ENCODE results near the gene SLC28A1. TPM values are rescaled to one million over a fixed set of nuclear protein-coding genes. Genes with fewer than 3 reads are reported as not detected.

SLC28A1 gene
- total RNA-seq, 1 experiment from 2014 or later: not detected

GRCh38 chr15:84961707-84962106, 77.2 kb downstream of the SLC28A1 start:
- intact Hi-C loops (cut with micrococcal nuclease; ENCODE audit: unreplicated experiment): no loop called here
- no peak for ATAC-seq
- Histone ChIP-seq H3K9me3 (ENCODE audit: control insufficient read depth, insufficient read depth, low read depth, low read length) (no peaks in the 10 kb centered on the region), H3K4me1 (ENCODE audit: control insufficient read depth, insufficient read depth, low read length) (no peaks in the 10 kb centered on the region), H3K4me3 (ENCODE audit: low read depth in 2 of 2, low read length in 2 of 2) (no peak overlapping the region), H3K27me3 (ENCODE audit: control insufficient read depth, insufficient read depth, low read length) (no peaks in the 10 kb centered on the region), H3K36me3 (ENCODE audit: control insufficient read depth, insufficient read depth, low read length) (no peaks in the 10 kb centered on the region), H3K27ac (ENCODE audit: low read length) (no peak overlapping the region)
- BruUV-seq (replicated peaks): no TSS peak
- ChIA-PET CTCF (no interaction called here), POLR2A (no interaction called here)
- in situ Hi-C loops (cut with HindIII; ENCODE audit: low pct_unique_long_range_greater_than_20kb, low sequenced_read_pairs): no loop called here
- no peak for TF ChIP-seq SIN3A (IDR thresholded peaks at IDR 0.05; ENCODE audit: borderline replicate concordance, insufficient read depth, low read depth, low read length)
- TF ChIP-seq TCF7L2 (IDR thresholded peaks at IDR 0.05; ENCODE audit: low read depth, low read length): no peak
- no peak for TF ChIP-seq CTCF (IDR thresholded peaks at IDR 0.05)
- TF ChIP-seq REST (IDR thresholded peaks at IDR 0.05; ENCODE audit: insufficient read depth in 1 of 2, low read depth in 2 of 2, low read length in 1 of 2): no peak
- no peak for TF ChIP-seq POLR2AphosphoS5 (IDR thresholded peaks at IDR 0.05; ENCODE audit: low read depth, low read length)
- no peak for DNase-seq (ENCODE audit: low read depth, low spot score)

GRCh38 chr15:84962955-84963354, 78.5 kb downstream of the SLC28A1 start:
- no peak overlapping the region for H3K27ac ChIP-seq (ENCODE audit: low read length)
- H3K4me3 ChIP-seq (ENCODE audit: low read depth in 2 of 2, low read length in 2 of 2): no peak overlapping the region
- ChIA-PET CTCF (no interaction called here), POLR2A (no interaction called here)
- no peaks in the 10 kb centered on the region for H3K4me1 ChIP-seq (ENCODE audit: control insufficient read depth, insufficient read depth, low read length)
- no peak for TF ChIP-seq CTCF (IDR thresholded peaks at IDR 0.05)
- TF ChIP-seq POLR2AphosphoS5 (IDR thresholded peaks at IDR 0.05; ENCODE audit: low read depth, low read length): no peak
- no peak for TF ChIP-seq TCF7L2 (IDR thresholded peaks at IDR 0.05; ENCODE audit: low read depth, low read length)
- no peak for TF ChIP-seq SIN3A (IDR thresholded peaks at IDR 0.05; ENCODE audit: borderline replicate concordance, insufficient read depth, low read depth, low read length)
- TF ChIP-seq REST (IDR thresholded peaks at IDR 0.05; ENCODE audit: insufficient read depth in 1 of 2, low read depth in 2 of 2, low read length in 1 of 2): no peak
- BruUV-seq (replicated peaks): no TSS peak
- in situ Hi-C loops (cut with HindIII; ENCODE audit: low pct_unique_long_range_greater_than_20kb, low sequenced_read_pairs) (no loop called here), intact Hi-C loops (cut with micrococcal nuclease; ENCODE audit: unreplicated experiment) (no loop called here)
- DNase-seq (ENCODE audit: low read depth, low spot score): no peak
- H3K36me3 ChIP-seq (ENCODE audit: control insufficient read depth, insufficient read depth, low read length): no peaks in the 10 kb centered on the region
- no peaks in the 10 kb centered on the region for H3K27me3 ChIP-seq (ENCODE audit: control insufficient read depth, insufficient read depth, low read length)
- no peak for ATAC-seq
- H3K9me3 ChIP-seq (ENCODE audit: control insufficient read depth, insufficient read depth, low read depth, low read length): no peaks in the 10 kb centered on the region

Data from Panc1 (cell line).